Cardiac muscle cell (in vitro differentiated cells and primary cell): Measurements from ENCODE around the gene UAP1. TPM values are rescaled to one million over a fixed set of nuclear protein-coding genes. Genes with fewer than 3 reads are reported as not detected.
A peak's percentile ranks its signal among the peaks of the same experiment; 100 is the strongest.

Experiments
- DNase-seq, 2 donors: peaks; one replicate each; pipeline versions ENCODE4 v3.0.0 to v3.0.0-alpha.2; 2010 to 2017; ENCODE audit warnings: low read depth in 1 of 2, low spot score in 1 of 2
- H3K27ac ChIP-seq: fragments of 200-600 bp; sonication (generic); 2 replicates; pipeline ENCODE4 v1.5.1; 2016
- H3K27me3 ChIP-seq: fragments of 200-600 bp; sonication (generic); 2 replicates; pipeline ENCODE4 v1.6.0; 2016; ENCODE audit warnings: control low read depth
- H3K36me3 ChIP-seq: fragments of 200-600 bp; sonication (generic); 2 replicates; pipeline ENCODE4 v1.5.1; 2016; ENCODE audit warnings: control low read depth
- H3K4me1 ChIP-seq: fragments of 200-600 bp; sonication (generic); 2 replicates; pipeline ENCODE4 v1.8.1; 2017; ENCODE audit warnings: low read depth, mild to moderate bottlenecking, mixed run types
- H3K4me3 ChIP-seq: fragments of 200-600 bp; sonication (generic); 2 replicates; pipeline ENCODE4 v1.5.1; 2016; ENCODE audit warnings: mild to moderate bottlenecking
- H3K9me3 ChIP-seq: fragments of 200-600 bp; sonication (generic); 2 replicates; pipeline ENCODE4 v1.5.1; 2017; ENCODE audit warnings: low read depth, mild to moderate bottlenecking, control low read depth
- polyA plus RNA-seq: library from polyadenylated mRNA; unstranded; fragments of >200 nt; fragmentation: Nextera tagmentation; extraction: Ambion mirVana; gene quantifications from 2 replicates; pipeline ENCODE4 v1.2.1, GENCODE V29; 2016
- total RNA-seq: library from RNA; depleted of rRNA; stranded (reverse); fragments of >200 nt; gene quantifications from 2 replicates; pipeline ENCODE4 v1.2.3, GENCODE V29; 2016
- TF ChIP-seq, protein P1 (sequence below): IDR thresholded peaks from 2 replicates; pipeline ENCODE4 v1.5.1; 2012; ENCODE audit warnings: low read depth, mild to moderate bottlenecking, low read length

UAP1 gene
- total and polyA plus RNA-seq, 2 experiments from 2014 or later, result 24.0 to 25.7 TPM

- Histone ChIP-seq H3K4me3 (no peak overlapping the region), H3K27ac (no peak overlapping the region), H3K27me3 (no peaks in the 10 kb centered on the region), H3K9me3 (no peaks in the 10 kb centered on the region), H3K36me3 (no peaks in the 10 kb centered on the region), H3K4me1 (no peaks in the 10 kb centered on the region)
- no peak for DNase-seq
- TF ChIP-seq, protein P1, sequence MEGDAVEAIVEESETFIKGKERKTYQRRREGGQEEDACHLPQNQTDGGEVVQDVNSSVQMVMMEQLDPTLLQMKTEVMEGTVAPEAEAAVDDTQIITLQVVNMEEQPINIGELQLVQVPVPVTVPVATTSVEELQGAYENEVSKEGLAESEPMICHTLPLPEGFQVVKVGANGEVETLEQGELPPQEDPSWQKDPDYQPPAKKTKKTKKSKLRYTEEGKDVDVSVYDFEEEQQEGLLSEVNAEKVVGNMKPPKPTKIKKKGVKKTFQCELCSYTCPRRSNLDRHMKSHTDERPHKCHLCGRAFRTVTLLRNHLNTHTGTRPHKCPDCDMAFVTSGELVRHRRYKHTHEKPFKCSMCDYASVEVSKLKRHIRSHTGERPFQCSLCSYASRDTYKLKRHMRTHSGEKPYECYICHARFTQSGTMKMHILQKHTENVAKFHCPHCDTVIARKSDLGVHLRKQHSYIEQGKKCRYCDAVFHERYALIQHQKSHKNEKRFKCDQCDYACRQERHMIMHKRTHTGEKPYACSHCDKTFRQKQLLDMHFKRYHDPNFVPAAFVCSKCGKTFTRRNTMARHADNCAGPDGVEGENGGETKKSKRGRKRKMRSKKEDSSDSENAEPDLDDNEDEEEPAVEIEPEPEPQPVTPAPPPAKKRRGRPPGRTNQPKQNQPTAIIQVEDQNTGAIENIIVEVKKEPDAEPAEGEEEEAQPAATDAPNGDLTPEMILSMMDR, result no peak
These were observed 7.3 kb upstream of the UAP1 start for GRCh38 chr1:162554258-162554657.

DNA sequence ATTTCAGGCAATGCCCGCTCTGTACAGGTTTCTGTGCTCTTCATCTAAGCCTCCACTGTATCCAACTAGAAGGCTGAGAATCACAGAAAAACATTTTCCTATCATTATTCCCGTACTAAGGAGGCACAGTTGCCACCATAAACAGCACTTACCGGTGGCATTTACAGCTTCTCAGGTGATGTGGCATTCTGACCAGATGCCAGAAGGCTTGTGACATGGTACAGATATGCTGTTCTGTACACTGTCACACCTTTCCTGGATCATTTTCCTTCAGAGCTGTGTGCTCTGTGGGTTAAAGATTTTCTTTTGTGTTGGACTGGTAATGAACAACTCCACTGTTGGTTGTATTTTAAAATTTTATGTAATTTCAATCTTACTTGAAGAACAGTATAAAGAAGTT, 4.0 kb upstream of the UAP1 start:
- Histone ChIP-seq H3K27ac (no peak overlapping the region), H3K4me1 (peaks cover 8% of the 10 kb centered on the region), H3K36me3 (no peaks in the 10 kb centered on the region), H3K9me3 (no peaks in the 10 kb centered on the region), H3K4me3 (no peak overlapping the region), H3K27me3 (no peaks in the 10 kb centered on the region)
- TF ChIP-seq, protein P1, result no peak
- DNase-seq, result no peak

- Histone ChIP-seq H3K27me3 (no peaks in the 10 kb centered on the region), H3K36me3 (no peaks in the 10 kb centered on the region), H3K4me3 (peak overlapping the region; percentile 65), H3K4me1 (peaks cover 10% of the 10 kb centered on the region), H3K9me3 (no peaks in the 10 kb centered on the region), H3K27ac (peak overlapping the region; percentile 83)
- TF ChIP-seq, protein P1, result no peak
- peak in 1 of 2 donors; percentile 12 for DNase-seq
These were observed 1.1 kb upstream of the UAP1 start for GRCh38 chr1:162560303-162561036.

- Histone ChIP-seq H3K4me1 (peaks cover 10% of the 10 kb centered on the region), H3K27ac (peak overlapping the region; percentile 83), H3K36me3 (no peaks in the 10 kb centered on the region), H3K9me3 (no peaks in the 10 kb centered on the region), H3K4me3 (peak overlapping the region; percentile 65), H3K27me3 (no peaks in the 10 kb centered on the region)
- TF ChIP-seq, protein P1, result no peak
- peak; percentile 99 for DNase-seq
These were observed 396 bp upstream of the UAP1 start for GRCh38 chr1:162561037-162561615.

DNA sequence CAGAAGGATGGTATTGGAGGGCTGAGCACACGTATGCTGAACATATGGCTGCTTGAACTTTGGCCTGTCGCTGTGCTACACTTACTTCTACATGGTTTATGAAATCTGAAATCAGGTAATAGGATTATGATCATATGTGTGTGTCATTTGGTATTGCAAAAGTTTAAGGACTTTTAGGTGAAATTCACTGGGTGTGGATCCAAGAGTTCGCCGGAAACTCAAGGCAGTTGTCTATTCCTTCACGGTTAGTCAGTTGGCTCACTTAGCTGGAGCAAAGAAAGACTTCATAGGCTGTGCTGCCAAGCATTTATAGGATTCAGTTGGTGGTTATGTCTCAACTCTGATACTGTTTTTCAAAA, 927 bp downstream of the UAP1 start:
- H3K36me3 ChIP-seq, result peaks cover 6% of the 10 kb centered on the region
- no peaks in the 10 kb centered on the region for H3K27me3 ChIP-seq
- TF ChIP-seq, protein P1, result no peak
- DNase-seq, result peak in 1 of 2 donors; percentile 72
- no peak overlapping the region for H3K27ac ChIP-seq
- H3K4me1 ChIP-seq, result peaks cover 10% of the 10 kb centered on the region
- H3K4me3 ChIP-seq, result peak overlapping the region; percentile 65
- H3K9me3 ChIP-seq, result no peaks in the 10 kb centered on the region
